Heart left ventricle (tissue), 13 donors: ENCODE results near the gene PAGR1.
"Not testable (repeated sequence)": the region's sequence is repeated elsewhere in the genome, so short reads cannot be mapped to it uniquely, and the experiment has no call there.

ENCODE experiments used
- POLR2A ChIP-seq, 2 donors: fragments of 450-650 bp; IDR thresholded peaks; one replicate each; pipeline ENCODE4 v1.6.1; 2017; ENCODE audit warnings: antibody characterized with exemption in 2 of 2, mild to moderate bottlenecking in 2 of 2, moderate library complexity in 2 of 2
- TF ChIP-seq, protein P1 (sequence below), 12 donors: fragments of 200-600 bp; sonication (generic) in 4 of 12; IDR thresholded peaks; one replicate each; pipeline versions ENCODE4 v1.5.0 to v1.8.0; 2018 to 2022; ENCODE audit warnings: antibody characterized with exemption in 12 of 12, mild to moderate bottlenecking in 5 of 12
- donor health status: ischemic (EF 13 %, LVEDD 7.1; RV severe dilation, severe dysfunction).
- donor health status: DM: no; HTN: yes; CAD: no.
- donor health status: DM: no; HTN: no; CAD: no.
- donor health status: ischemic (EF 25% LVEDD 6.9; RV normal size, moderate dysfunction).
- donor health status: ischemic (EF 25% LVEDD 5.7; RV mildly dilated, moderate dysfunction).
- donor health status: ischemic (EF 35%, LVEDD 5.7; RV mildly dilated, moderate dysfunction).
- donor health status: nonischemic (EF 11% LVEDD 7.7; RV severe dilation, severe dysfunction).
- donor health status: DM: yes; HTN: yes; CAD: no.
- donor health status: PGD.
- donor health status: ischemic (EF 29% LVEDD 5.4; RV normal size, mild dysfunction).
- donor health status: nonischemic (EF 23%, LVEDD 6.1; RV moderate dilation, normal function).

DNA sequence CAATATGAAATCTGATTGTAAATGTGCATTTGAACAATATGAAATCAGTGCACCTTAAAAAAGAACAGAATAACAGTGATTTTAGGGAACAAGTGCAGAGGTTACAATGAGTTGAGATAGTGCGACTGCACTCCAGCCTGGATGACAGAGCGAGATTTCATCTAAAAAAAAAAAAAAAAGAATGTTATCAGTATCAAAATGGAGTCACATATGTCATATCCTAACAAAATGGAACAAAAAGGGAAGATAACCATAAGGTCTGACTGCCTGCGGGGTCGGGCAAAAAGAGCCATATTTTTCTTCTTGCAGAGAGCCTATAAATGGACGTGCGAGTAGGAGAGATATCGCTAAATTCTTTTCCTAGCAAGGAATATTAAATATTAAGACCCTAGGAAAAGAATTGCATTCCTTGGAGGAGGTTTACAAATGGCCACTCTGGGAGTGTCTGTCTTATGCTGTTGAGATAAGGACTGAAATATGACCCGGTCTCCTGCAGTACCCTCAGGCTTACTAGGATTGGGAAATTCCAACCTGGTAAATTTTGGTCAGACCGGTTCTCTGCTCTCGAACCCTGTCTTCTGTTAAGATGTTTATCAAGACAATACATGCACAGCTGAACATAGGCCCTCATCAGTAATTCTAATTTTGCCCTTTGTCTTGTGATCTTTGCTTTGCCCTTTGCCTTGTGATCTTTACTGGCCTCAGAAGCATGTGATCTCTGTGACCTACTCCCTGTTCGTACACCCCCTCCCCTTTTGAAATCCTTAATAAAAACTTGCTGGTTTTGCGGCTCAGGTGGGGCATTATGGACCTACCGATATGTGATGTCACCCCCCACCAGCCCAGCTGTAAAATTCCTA is 32.6 kb upstream of the PAGR1 start:
- TF ChIP-seq, protein P1, sequence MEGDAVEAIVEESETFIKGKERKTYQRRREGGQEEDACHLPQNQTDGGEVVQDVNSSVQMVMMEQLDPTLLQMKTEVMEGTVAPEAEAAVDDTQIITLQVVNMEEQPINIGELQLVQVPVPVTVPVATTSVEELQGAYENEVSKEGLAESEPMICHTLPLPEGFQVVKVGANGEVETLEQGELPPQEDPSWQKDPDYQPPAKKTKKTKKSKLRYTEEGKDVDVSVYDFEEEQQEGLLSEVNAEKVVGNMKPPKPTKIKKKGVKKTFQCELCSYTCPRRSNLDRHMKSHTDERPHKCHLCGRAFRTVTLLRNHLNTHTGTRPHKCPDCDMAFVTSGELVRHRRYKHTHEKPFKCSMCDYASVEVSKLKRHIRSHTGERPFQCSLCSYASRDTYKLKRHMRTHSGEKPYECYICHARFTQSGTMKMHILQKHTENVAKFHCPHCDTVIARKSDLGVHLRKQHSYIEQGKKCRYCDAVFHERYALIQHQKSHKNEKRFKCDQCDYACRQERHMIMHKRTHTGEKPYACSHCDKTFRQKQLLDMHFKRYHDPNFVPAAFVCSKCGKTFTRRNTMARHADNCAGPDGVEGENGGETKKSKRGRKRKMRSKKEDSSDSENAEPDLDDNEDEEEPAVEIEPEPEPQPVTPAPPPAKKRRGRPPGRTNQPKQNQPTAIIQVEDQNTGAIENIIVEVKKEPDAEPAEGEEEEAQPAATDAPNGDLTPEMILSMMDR (IDR thresholded peaks at IDR 0.05), result not testable (repeated sequence)
- TF ChIP-seq POLR2A (IDR thresholded peaks at IDR 0.05), result not testable (repeated sequence)
